ENCODE data around the gene CCM2L. TPM values are rescaled to one million over a fixed set of nuclear protein-coding genes. Genes with fewer than 3 reads are reported as not detected.

The CCM2L gene
- total and polyA plus RNA-seq, 10 of the 15 experiments (the other 5 are each of a cell fraction or from before 2014, with no cell fraction given) = not detected

- H4K20me1 ChIP-seq (ENCODE audit: control insufficient read depth, insufficient read depth) = no peaks in the 10 kb centered on the region
- no peaks in the 10 kb centered on the region for H3K79me2 ChIP-seq (ENCODE audit: control insufficient read depth, insufficient read depth, low read length)
- no peak overlapping the region for H3K4me3 ChIP-seq
- H3K9me3 ChIP-seq (replicated peaks; ENCODE audit: control insufficient read depth, insufficient read depth, low read length) = no peaks in the 10 kb centered on the region
- RAD21 ChIA-PET (ENCODE audit: unreplicated experiment) = interaction anchor here (1.1 to 10.3 kb wide), 3 partner anchors 62 to 624 kb away, joined by 3 to 220 read pairs (median 26); no protein-coding TSS in a partner anchor
- FAIRE-seq = no peak
- intact Hi-C loops (cut with micrococcal nuclease; ENCODE audit: unreplicated experiment) (no loop called here), in situ Hi-C loops (cut with MboI) (no loop called here)
- H3K4me1 ChIP-seq (ENCODE audit: control insufficient read depth, insufficient read depth, low read length) = peaks cover 4% of the 10 kb centered on the region; the same call in 1 of the 2 replicates
- CTCF ChIA-PET = interaction anchor here (0.5 to 9.5 kb wide), 12 partner anchors 9 to 206 kb away, joined by 3 to 140 read pairs (median 22); partner anchors contain the start of genes HCK and TM9SF4
- H3K27ac ChIP-seq (ENCODE audit: control insufficient read depth, insufficient read depth) = no peak overlapping the region
- DNase-seq (ENCODE audit: low read depth, low spot score) = no peak
- no TSS peak for BruUV-seq (replicated peaks)
- H2AFZ ChIP-seq (ENCODE audit: control insufficient read depth, low read depth, low read length) = no peak overlapping the region
- ATAC-seq = no peak
- TF ChIP-seq ZZZ3 (IDR thresholded peaks at IDR 0.05; ENCODE audit: control insufficient read depth, insufficient read length, low read depth) (no peak), SRF (IDR thresholded peaks at IDR 0.05; ENCODE audit: low read depth in 2 of 2, low read length in 2 of 2) (no peak), RCOR1 (conservative IDR thresholded peaks at IDR 0.05; ENCODE audit: low read depth, low read length) (no peak), NKRF (conservative IDR thresholded peaks at IDR 0.05) (no peak), YY1 (IDR thresholded peaks at IDR 0.05; ENCODE audit: low read depth, low read length) (no peak), NFYA (IDR thresholded peaks at IDR 0.05; ENCODE audit: borderline replicate concordance, low read depth, low read length) (no peak), ZNF622 (IDR thresholded peaks at IDR 0.05) (no peak), RAD21 (IDR thresholded peaks at IDR 0.05; ENCODE audit: insufficient read depth, low read depth, low read length) (no peak), ASH2L (IDR thresholded peaks at IDR 0.05; ENCODE audit: borderline replicate concordance, low read depth) (no peak), EZH2 (IDR thresholded peaks at IDR 0.05; ENCODE audit: borderline replicate concordance, control insufficient read depth, low read depth, low read length) (no peak), HDAC2 (IDR thresholded peaks at IDR 0.05) (no peak), BRCA1 (IDR thresholded peaks at IDR 0.05; ENCODE audit: low read depth, low read length) (no peak)
- H3K27me3 ChIP-seq (replicated peaks in 1 of 2; ENCODE audit: control insufficient read depth in 2 of 2, insufficient read depth in 2 of 2, low read length in 1 of 2) = no peaks in the 10 kb centered on the region
- WGBS (ENCODE audit: insufficient coverage, insufficient replicate concordance, low lambda C conversion rate, missing lambda C conversion rate) = 53% methylated on average over 12 of the region's 12 CpGs
- no peak overlapping the region for H3K9ac ChIP-seq (ENCODE audit: control insufficient read depth, insufficient read depth, low read length)
- H3K36me3 ChIP-seq (ENCODE audit: control insufficient read depth in 2 of 2, insufficient read depth in 2 of 2, low read length in 1 of 2) = no peaks in the 10 kb centered on the region
- H3K4me2 ChIP-seq (ENCODE audit: control insufficient read depth, insufficient read depth) = no peak overlapping the region
- SMC1A ChIA-PET (ENCODE audit: uncharacterized antibody, unreplicated experiment) = interaction anchor here (1.0 to 10.2 kb wide), 6 partner anchors 16 to 176 kb away, joined by 3 to 344 read pairs (median 3); partner anchors contain the start of gene TM9SF4
- POLR2A ChIA-PET = no interaction called here
Observed at GRCh38 chr20:32028647-32029372, 18.6 kb downstream of the CCM2L start.
